BLaER1 (cell line): ENCODE data around the gene ZFP62.

Experiments
- H3K27ac ChIP-seq: shearing (Covaris generic); formaldehyde crosslinking; 2 replicates; pipeline ENCODE4 v1.8.1; 2022
- H3K27me3 ChIP-seq: shearing (Covaris generic); formaldehyde crosslinking; 2 replicates; pipeline ENCODE4 v1.8.1; 2022
- H3K36me3 ChIP-seq: shearing (Covaris generic); formaldehyde crosslinking; 2 replicates; pipeline ENCODE4 v1.8.1; 2022
- H3K4me1 ChIP-seq: shearing (Covaris generic); formaldehyde crosslinking; 2 replicates; pipeline ENCODE4 v1.8.1; 2022
- H3K4me2 ChIP-seq: shearing (Covaris generic); formaldehyde crosslinking; 2 replicates; pipeline ENCODE4 v1.8.1; 2022
- H3K4me3 ChIP-seq: shearing (Covaris generic); formaldehyde crosslinking; 2 replicates; pipeline ENCODE4 v1.8.1; 2022
- H3K9ac ChIP-seq: shearing (Covaris generic); formaldehyde crosslinking; 2 replicates; pipeline ENCODE4 v1.8.1; 2022
- H3K9me3 ChIP-seq: shearing (Covaris generic); formaldehyde crosslinking; 2 replicates; pipeline ENCODE4 v1.8.1; 2022
- H4K20me1 ChIP-seq: shearing (Covaris generic); formaldehyde crosslinking; 2 replicates; pipeline ENCODE4 v1.8.1; 2022
- Cebpa-rat ChIP-seq: shearing (Covaris generic); IDR thresholded peaks from 2 replicates; pipeline ENCODE4 v1.8.1; 2022

The ZFP62 gene

DNA sequence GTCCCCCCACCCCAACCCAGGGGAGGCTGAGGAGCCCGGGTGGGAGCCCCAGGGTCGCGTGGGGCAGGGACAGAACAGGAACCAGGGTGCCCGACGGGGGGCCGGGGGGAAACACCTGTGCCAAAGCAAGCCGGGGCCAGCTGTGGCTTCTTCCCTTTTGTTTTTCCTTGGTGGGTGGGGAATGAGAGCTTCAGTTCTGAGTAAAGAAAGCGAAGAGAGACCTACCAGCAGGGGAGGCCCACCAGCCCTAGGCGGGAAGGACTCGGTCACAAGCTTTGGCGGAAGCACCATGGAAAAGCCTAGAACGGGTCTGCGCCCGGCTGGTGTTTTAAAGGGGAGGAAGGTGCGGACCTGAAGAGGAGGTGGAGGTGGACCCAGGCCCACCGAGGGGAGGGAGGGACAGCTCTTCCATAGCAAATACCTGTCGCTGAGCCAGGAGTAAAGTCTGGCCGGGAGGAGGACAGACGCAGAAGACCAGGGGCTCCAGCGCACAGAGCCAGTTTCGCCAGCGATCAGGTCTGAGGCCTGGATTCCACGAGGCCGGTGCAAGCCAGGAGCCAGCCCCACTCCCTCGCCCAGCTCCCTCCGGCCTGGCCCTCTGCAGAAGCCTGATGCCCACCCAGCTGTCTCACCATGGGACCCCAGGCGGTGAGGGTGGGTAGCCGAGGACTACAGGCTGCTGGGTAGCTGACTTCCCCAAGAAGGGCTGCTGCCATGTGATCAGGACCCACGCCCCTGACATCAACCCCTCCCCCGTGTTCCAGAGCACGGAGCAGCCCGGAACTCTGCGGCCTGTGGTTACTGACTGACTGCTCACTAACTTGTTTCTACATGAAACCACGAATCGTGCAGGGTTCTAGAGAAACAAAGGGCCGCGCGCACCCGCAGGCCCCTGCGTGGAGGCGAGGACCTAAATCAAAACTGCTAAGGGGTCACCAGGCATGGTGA lies 57.6 kb downstream of the ZFP62 start:
- Histone ChIP-seq H3K27me3 (no peaks in the 10 kb centered on the region), H3K4me3 (peak overlapping the region; percentile 97), H4K20me1 (peaks cover 56% of the 10 kb centered on the region), H3K9me3 (no peaks in the 10 kb centered on the region), H3K27ac (peak overlapping the region; percentile 99), H3K36me3 (peaks cover 22% of the 10 kb centered on the region), H3K4me2 (peak overlapping the region; percentile 94), H3K9ac (peak overlapping the region; percentile 99), H3K4me1 (peaks cover 86% of the 10 kb centered on the region)
- no peak for TF ChIP-seq Cebpa-rat

DNA sequence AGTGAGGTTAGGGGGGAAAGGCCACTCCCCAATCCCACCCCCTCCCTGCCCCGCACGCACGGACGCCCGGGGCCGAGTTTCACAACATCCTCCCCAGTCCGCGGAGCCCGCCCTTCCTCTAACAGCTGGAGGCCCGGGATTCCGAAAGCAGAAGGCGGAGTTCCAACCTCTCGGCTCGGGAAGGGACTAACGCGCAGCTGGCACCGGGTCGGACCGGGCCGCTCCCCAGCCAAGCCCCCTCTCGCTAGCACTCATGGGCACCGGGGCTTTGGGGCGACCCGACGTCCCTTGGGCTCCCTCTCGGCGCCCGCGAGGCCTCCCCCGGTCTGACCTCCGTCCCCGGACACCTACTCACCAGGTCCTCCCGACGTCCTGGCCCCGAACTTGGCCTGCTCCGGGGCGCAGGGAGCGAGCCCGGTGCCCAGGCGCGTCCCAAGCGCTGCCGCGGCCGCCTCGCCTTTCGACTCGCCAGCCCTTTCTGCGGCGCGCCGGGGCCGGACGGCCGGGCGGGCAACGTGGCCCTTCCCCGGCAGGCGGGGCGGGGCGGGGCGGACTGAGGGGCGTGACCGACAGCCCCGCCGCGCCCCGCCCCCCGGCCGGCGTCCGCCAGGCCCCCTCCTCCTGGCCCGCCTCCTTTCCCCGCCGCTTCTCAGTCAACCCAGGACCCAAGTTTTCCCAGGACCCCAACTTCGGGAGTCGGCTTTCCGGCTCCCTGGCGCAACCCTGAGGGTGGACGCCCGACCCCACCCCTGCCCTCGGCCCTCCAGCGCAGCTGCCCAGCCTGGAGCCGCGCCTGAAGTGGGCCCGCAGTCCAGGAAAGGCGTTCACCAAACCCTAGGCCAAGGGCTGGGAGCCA lies 58.5 kb downstream of the ZFP62 start, which contains the start of gene MGAT1:
MGAT1 (minus strand) TSS at position 482 of the 856 bp plus-strand sequence. CDS start 9,835 bp downstream, outside the sequence.
- Histone ChIP-seq H3K27ac (peak within 1 kb of the TSS; percentile 99), H4K20me1 (peaks cover 65% of the 10 kb centered on the region), H3K4me3 (peak within 1 kb of the TSS; percentile 97), H3K27me3 (no peaks in the 10 kb centered on the region), H3K9me3 (no peaks in the 10 kb centered on the region), H3K36me3 (peaks cover 31% of the 10 kb centered on the region), H3K4me1 (peaks cover 86% of the 10 kb centered on the region), H3K9ac (peak within 1 kb of the TSS; percentile 99), H3K4me2 (peak within 1 kb of the TSS; percentile 94)
- peak; percentile 84 for TF ChIP-seq Cebpa-rat

- peaks cover 73% of the 10 kb centered on the region for H4K20me1 ChIP-seq
- H3K4me2 ChIP-seq: peak overlapping the region; percentile 94
- peak overlapping the region; percentile 99 for H3K9ac ChIP-seq
- peak overlapping the region; percentile 99 for H3K27ac ChIP-seq
- H3K36me3 ChIP-seq: peaks cover 39% of the 10 kb centered on the region
- no peaks in the 10 kb centered on the region for H3K9me3 ChIP-seq
- no peak for TF ChIP-seq Cebpa-rat
- peak overlapping the region; percentile 97 for H3K4me3 ChIP-seq
- no peaks in the 10 kb centered on the region for H3K27me3 ChIP-seq
- peaks cover 82% of the 10 kb centered on the region for H3K4me1 ChIP-seq
These were observed 59.3 kb downstream of the ZFP62 start for GRCh38 chr5:180801596-180802324.

- peak overlapping the region; percentile 99 for H3K9ac ChIP-seq
- H3K4me3 ChIP-seq: no peak overlapping the region
- H3K36me3 ChIP-seq: peaks cover 55% of the 10 kb centered on the region
- peaks cover 79% of the 10 kb centered on the region for H3K4me1 ChIP-seq
- H3K9me3 ChIP-seq: no peaks in the 10 kb centered on the region
- peak overlapping the region; percentile 94 for H3K4me2 ChIP-seq
- no peak for TF ChIP-seq Cebpa-rat
- peaks cover 79% of the 10 kb centered on the region for H4K20me1 ChIP-seq
- H3K27me3 ChIP-seq: no peaks in the 10 kb centered on the region
- H3K27ac ChIP-seq: 0 out of 2 replicates have a peak overlapping the region, but pooled peaks have one; percentile 12
These were observed 60.9 kb downstream of the ZFP62 start for GRCh38 chr5:180799902-180800801.

DNA sequence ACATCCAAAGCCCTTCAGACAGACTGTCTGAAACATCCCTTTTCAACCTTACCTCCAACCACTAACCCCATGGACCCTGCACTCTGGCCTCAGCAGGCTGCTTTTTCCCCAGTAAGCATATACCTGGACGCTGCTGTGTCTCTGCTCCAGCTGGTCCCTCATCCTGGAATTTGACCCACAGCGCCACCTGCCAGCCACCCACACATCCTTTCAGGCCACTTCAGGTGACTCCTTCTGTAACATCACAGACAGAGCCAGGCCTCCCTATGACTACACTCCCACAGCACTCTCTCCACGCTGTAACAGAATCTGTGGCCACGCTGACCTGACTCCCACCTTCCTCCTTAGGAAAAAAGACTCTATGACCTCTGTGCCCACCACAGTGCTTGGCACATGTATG lies 61.9 kb downstream of the ZFP62 start:
- TF ChIP-seq Cebpa-rat: no peak
- peak overlapping the region; percentile 94 for H3K4me2 ChIP-seq
- H3K27ac ChIP-seq: no peak overlapping the region
- H3K36me3 ChIP-seq: peaks cover 63% of the 10 kb centered on the region
- H3K4me1 ChIP-seq: peaks cover 79% of the 10 kb centered on the region
- no peaks in the 10 kb centered on the region for H3K9me3 ChIP-seq
- no peaks in the 10 kb centered on the region for H3K27me3 ChIP-seq
- no peak overlapping the region for H3K9ac ChIP-seq
- H3K4me3 ChIP-seq: no peak overlapping the region
- peaks cover 84% of the 10 kb centered on the region for H4K20me1 ChIP-seq

- no peak overlapping the region for H3K27ac ChIP-seq
- no peaks in the 10 kb centered on the region for H3K27me3 ChIP-seq
- H3K9ac ChIP-seq: no peak overlapping the region
- H4K20me1 ChIP-seq: peaks cover 94% of the 10 kb centered on the region
- peak overlapping the region; percentile 94; the same call in 1 of the 2 replicates for H3K4me2 ChIP-seq
- H3K9me3 ChIP-seq: no peaks in the 10 kb centered on the region
- H3K36me3 ChIP-seq: peaks cover 71% of the 10 kb centered on the region
- no peak for TF ChIP-seq Cebpa-rat
- H3K4me3 ChIP-seq: no peak overlapping the region
- peaks cover 80% of the 10 kb centered on the region for H3K4me1 ChIP-seq
These were observed 62.9 kb downstream of the ZFP62 start for GRCh38 chr5:180798193-180798592.
